Esophagus muscularis mucosa (tissue), 4 donors: ENCODE measurements around the gene MIER3. TPM values are rescaled to one million over a fixed set of nuclear protein-coding genes. Genes with fewer than 3 reads are reported as not detected.
"Not testable (repeated sequence)": the region's sequence is repeated elsewhere in the genome, so short reads cannot be mapped to it uniquely, and the experiment has no call there.

Experiments
- DNase-seq: peaks from one replicate; pipeline ENCODE4 v3.0.0-alpha.2; 2017; ENCODE audit errors: extremely low spot score
- H3K27ac ChIP-seq, 4 donors: fragments of 200-600 bp; sonication (generic); replicated peaks in 1 of 4; 1 replicate in 3 of 4; 2 replicates in 1 of 4; pipeline ENCODE4 v1.5.1; 2016 to 2019; ENCODE audit warnings: mild to moderate bottlenecking in 1 of 4
- H3K27me3 ChIP-seq, 4 donors: fragments of 200-600 bp; sonication (generic); one replicate each; pipeline versions ENCODE4 v1.5.1 to v1.6.0; 2016 to 2019
- H3K36me3 ChIP-seq, 4 donors: fragments of 200-600 bp; sonication (generic); one replicate each; pipeline ENCODE4 v1.5.1; 2016 to 2019
- H3K4me1 ChIP-seq, 4 donors: fragments of 200-600 bp; sonication (generic); one replicate each; pipeline ENCODE4 v1.5.1; 2016 to 2019
- H3K4me3 ChIP-seq, 4 donors: fragments of 200-600 bp; sonication (generic); 1 replicate in 2 of 4; 2 replicates in 2 of 4; pipeline ENCODE4 v1.5.1; 2016 to 2019; ENCODE audit warnings: mild to moderate bottlenecking in 4 of 4, moderate library complexity in 1 of 4
- H3K9me3 ChIP-seq, 4 donors: fragments of 200-600 bp; sonication (generic); 1 replicate in 3 of 4; 2 replicates in 1 of 4; pipeline ENCODE4 v1.5.1; 2016 to 2019
- EP300 ChIP-seq: sonication (generic); formaldehyde crosslinking; IDR thresholded peaks from one replicate; pipeline ENCODE4 v1.6.1; 2017; ENCODE audit warnings: antibody characterized with exemption
- POLR2A ChIP-seq: fragments of 450-650 bp; IDR thresholded peaks from one replicate; pipeline ENCODE4 v1.6.1; 2017; ENCODE audit warnings: antibody characterized with exemption, moderate library complexity, mild to moderate bottlenecking, low read depth
- POLR2AphosphoS5 ChIP-seq, 2 donors: sonication (generic); formaldehyde crosslinking; IDR thresholded peaks; one replicate each; pipeline ENCODE4 v1.6.1; 2017; ENCODE audit warnings: antibody characterized with exemption in 2 of 2
- WGBS: methylation state at CpG from one replicate; pipeline ENCODE4 v1.1.5; 2018; 5-methylcytosine and 5-hydroxymethylcytosine counted together
- intact Hi-C: fragments of 100-400 bp; cut with DNase I; formaldehyde crosslinking; loops from one replicate; pipeline ENCODE4 v1.15.1; 2023
- total RNA-seq, 4 donors: library from RNA; depleted of rRNA; stranded (reverse); fragments of >200 nt; gene quantifications; one replicate each; pipeline versions ENCODE4 v1.1.0 to v1.2.1, GENCODE V29; 2016
- TF ChIP-seq, protein P1 (sequence below), 3 experiments: fragments of 200-600 bp in 2 of 3; fragments of 450-650 bp in 1 of 3; sonication (generic) in 2 of 3; IDR thresholded peaks; one replicate each; pipeline ENCODE4 v1.5.1; 2017 to 2019; ENCODE audit warnings: antibody characterized with exemption in 3 of 3, mild to moderate bottlenecking in 2 of 3, moderate library complexity in 1 of 3

Gene MIER3
- total RNA-seq, 4 donors from 2014 or later, result 11.1 to 16.2 (median 13.0) TPM

DNA sequence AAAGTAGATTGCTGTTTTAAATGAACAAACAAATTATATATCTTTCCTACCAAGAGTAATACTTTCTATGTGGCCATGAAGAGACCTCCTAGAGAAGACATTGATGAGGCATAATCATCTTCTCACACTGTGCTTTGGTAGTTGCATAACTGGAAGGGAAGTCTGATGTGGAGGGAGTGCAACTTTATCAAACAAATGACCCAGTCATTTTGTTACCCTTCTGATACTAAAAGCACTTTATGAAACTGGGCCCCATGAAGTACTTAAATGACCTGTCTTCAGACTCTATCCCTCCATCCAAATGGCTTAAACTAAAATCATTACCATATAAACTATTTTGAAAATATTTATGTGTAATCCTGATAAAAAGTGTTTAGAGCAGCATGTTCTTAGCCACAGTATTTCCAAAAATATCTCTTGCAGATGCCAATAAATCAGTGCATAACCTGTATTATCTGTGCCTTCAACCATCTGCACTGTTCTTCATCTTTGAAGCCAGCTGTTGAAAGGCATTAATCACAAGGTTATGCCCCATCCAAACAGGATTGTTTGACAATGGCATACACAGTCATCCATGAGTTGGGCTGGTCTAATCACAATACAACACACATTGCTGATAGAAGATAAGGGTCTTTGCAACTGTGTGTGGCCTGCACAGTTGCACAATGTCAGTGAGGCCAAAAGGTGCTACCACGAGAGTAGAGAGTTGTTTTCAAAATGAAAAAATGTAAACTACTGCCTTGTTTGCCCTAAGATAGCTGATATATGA is 31.9 kb upstream of the MIER3 start:
- WGBS, result 47% methylated on average over 1 of the region's 1 CpG
- no peak for DNase-seq
- H3K27me3 ChIP-seq, result no peaks in the 10 kb centered on the region
- no peaks in the 10 kb centered on the region for H3K36me3 ChIP-seq
- no peak overlapping the region for H3K27ac ChIP-seq
- no peaks in the 10 kb centered on the region for H3K9me3 ChIP-seq
- H3K4me3 ChIP-seq, result no peak overlapping the region
- no peaks in the 10 kb centered on the region for H3K4me1 ChIP-seq
- intact Hi-C loops, result no loop called here
- TF ChIP-seq POLR2A (no peak), POLR2AphosphoS5 (IDR thresholded peaks at IDR 0.05) (no peak), EP300 (no peak)
- TF ChIP-seq, protein P1, sequence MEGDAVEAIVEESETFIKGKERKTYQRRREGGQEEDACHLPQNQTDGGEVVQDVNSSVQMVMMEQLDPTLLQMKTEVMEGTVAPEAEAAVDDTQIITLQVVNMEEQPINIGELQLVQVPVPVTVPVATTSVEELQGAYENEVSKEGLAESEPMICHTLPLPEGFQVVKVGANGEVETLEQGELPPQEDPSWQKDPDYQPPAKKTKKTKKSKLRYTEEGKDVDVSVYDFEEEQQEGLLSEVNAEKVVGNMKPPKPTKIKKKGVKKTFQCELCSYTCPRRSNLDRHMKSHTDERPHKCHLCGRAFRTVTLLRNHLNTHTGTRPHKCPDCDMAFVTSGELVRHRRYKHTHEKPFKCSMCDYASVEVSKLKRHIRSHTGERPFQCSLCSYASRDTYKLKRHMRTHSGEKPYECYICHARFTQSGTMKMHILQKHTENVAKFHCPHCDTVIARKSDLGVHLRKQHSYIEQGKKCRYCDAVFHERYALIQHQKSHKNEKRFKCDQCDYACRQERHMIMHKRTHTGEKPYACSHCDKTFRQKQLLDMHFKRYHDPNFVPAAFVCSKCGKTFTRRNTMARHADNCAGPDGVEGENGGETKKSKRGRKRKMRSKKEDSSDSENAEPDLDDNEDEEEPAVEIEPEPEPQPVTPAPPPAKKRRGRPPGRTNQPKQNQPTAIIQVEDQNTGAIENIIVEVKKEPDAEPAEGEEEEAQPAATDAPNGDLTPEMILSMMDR (IDR thresholded peaks at IDR 0.05), result no peak

DNA sequence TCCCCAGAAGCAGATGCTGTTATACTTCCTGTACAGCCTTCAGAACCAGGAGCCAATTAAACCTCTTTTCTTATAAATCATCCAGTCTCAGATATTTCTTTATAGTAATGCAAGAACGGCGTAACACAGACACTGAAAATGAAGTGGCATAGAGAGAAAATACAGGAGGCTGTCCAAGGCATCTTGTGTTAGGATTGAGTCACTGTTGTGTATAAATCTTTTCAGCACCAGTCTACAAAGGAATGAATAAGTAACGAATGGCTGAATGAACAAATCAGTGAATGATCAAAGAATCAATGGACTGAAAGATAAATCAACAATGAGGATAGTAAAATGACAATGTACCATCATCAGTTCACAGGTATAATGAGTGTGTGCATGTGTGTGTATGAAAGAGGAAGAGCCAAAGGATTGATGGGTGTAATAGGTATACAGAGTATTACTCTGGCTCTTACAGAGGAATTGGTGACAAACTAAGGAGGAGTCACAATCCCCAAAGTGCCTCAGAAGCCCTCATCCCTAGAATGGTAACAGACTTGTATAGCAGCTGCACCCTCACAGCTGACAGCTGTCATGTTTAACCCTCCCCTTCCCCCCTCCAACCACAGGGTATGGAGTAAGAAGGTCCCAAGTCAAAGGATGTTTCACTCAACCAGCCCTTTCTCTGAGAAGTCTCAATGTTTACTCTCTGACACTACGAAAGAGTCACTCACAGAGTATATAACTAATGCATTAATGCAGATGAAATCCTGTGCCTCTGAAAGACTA is 29.8 kb upstream of the MIER3 start:
- H3K36me3 ChIP-seq, result no peaks in the 10 kb centered on the region
- DNase-seq, result no peak
- WGBS, result 67% methylated on average over 4 of the region's 4 CpGs
- intact Hi-C loops, result no loop called here
- no peak overlapping the region for H3K4me3 ChIP-seq
- no peaks in the 10 kb centered on the region for H3K4me1 ChIP-seq
- H3K27ac ChIP-seq, result no peak overlapping the region
- H3K27me3 ChIP-seq, result no peaks in the 10 kb centered on the region
- no peak for TF ChIP-seq EP300
- TF ChIP-seq, protein P1 (IDR thresholded peaks at IDR 0.05), result no peak
- no peaks in the 10 kb centered on the region for H3K9me3 ChIP-seq

DNA sequence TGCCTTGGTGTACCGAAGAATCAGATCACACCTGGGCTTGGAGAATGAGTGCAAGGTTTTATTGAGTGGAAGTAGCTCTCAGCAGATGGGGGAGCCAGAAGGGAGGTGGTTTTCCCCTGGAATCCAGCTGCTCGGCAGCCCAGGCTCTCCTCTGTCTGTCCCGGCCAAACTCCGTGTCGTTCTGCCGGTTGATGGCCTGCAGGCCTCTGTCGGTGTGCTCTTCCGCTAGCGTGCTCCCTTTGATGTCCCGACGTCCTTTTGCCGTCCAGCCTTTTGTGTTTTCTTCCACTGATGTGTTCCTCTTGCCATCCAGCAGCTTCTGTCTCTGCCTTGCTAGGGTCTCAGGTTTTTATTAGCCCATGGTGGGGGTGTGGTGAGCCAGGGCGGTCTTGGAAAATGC is 28.0 kb upstream of the MIER3 start:
- DNase-seq, result no peak
- no peaks in the 10 kb centered on the region for H3K36me3 ChIP-seq
- WGBS, result 53% methylated on average over 7 of the region's 13 CpGs
- H3K4me3 ChIP-seq, result no peak overlapping the region
- TF ChIP-seq EP300 (no peak), POLR2A (no peak), POLR2AphosphoS5 (IDR thresholded peaks at IDR 0.05) (no peak)
- TF ChIP-seq, protein P1 (IDR thresholded peaks at IDR 0.05), result no peak
- H3K4me1 ChIP-seq, result no peaks in the 10 kb centered on the region
- intact Hi-C loops, result no loop called here
- no peaks in the 10 kb centered on the region for H3K27me3 ChIP-seq
- no peak overlapping the region for H3K27ac ChIP-seq
- H3K9me3 ChIP-seq, result no peaks in the 10 kb centered on the region

DNA sequence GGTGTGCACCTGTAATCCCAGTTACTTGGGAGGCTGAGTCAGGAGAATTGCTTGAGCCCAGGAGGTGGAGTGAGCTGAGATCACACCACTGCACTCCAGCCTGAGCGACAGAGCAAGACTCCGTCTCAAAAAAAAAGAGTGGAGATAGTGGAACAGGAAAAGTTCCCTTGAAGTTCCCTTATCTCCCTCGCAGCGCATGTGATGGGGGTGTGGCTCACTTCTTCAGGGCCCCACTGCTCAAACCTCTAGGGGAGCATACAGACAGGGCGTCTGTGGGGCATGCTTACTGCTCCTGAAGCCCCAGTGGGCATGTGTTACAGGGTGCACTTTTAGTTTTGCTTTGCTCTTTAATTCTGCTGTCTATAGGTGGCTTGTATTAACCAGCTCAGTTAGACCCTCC is 27.6 kb upstream of the MIER3 start:
- H3K27me3 ChIP-seq, H3K4me1 ChIP-seq, H3K36me3 ChIP-seq, DNase-seq, H3K9me3 ChIP-seq, H3K27ac ChIP-seq, intact Hi-C loops, H3K4me3 ChIP-seq: not testable (repeated sequence)
- WGBS, result 88% methylated on average over 5 of the region's 5 CpGs

DNA sequence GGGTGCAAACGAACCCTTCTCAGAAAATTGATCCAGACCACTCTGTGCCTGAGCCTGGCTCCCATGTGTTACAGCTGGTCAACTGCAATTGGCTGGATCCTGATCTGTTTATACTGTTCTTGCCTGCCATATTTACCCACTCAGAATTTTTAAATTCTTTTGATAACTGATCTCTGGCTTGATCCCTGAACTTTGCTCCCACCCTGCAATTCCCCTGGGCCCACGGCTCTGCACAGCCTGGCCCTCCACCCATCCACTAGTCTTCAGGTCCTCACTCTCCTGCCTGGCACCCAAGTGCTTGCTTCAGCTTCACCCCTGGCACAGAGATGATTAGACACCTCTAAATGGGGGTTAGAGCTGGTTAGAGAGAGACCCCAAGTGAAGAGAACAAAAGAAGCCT is 25.9 kb upstream of the MIER3 start:
- TF ChIP-seq EP300 (no peak), POLR2A (no peak), POLR2AphosphoS5 (IDR thresholded peaks at IDR 0.05) (no peak)
- TF ChIP-seq, protein P1 (IDR thresholded peaks at IDR 0.05), result no peak
- no peak overlapping the region for H3K4me3 ChIP-seq
- no peaks in the 10 kb centered on the region for H3K4me1 ChIP-seq
- H3K9me3 ChIP-seq, result no peaks in the 10 kb centered on the region
- no peaks in the 10 kb centered on the region for H3K36me3 ChIP-seq
- no peak overlapping the region for H3K27ac ChIP-seq
- no peaks in the 10 kb centered on the region for H3K27me3 ChIP-seq
- 68% methylated on average over 2 of the region's 2 CpGs for WGBS
- intact Hi-C loops, result no loop called here
- no peak for DNase-seq
